Upper lobe of right lung (tissue), 1 donor: ENCODE measurements around the gene DPYSL4. TPM values are rescaled to one million over a fixed set of nuclear protein-coding genes. Genes with fewer than 3 reads are reported as not detected.

Experiments
- ATAC-seq: fragments of 200-7000 bp; cut with Tn5 transposase; one replicate; pipeline ENCODE4 v1.9.1; 2020; ENCODE audit warnings: mild to moderate bottlenecking, moderate library complexity
- DNase-seq: peaks from one replicate; pipeline ENCODE4 v3.0.0-alpha.2; 2020
- H3K27ac ChIP-seq: fragments of 200-600 bp; one replicate; pipeline ENCODE4 v1.8.0; 2022
- H3K27me3 ChIP-seq: fragments of 200-600 bp; one replicate; pipeline ENCODE4 v1.8.0; 2022; ENCODE audit warnings: mild to moderate bottlenecking
- H3K36me3 ChIP-seq: fragments of 200-600 bp; one replicate; pipeline ENCODE4 v1.8.0; 2022
- H3K4me1 ChIP-seq: fragments of 200-600 bp; one replicate; pipeline ENCODE4 v1.8.0; 2022
- H3K4me3 ChIP-seq: fragments of 200-600 bp; one replicate; pipeline ENCODE4 v1.8.0; 2022; ENCODE audit warnings: mild to moderate bottlenecking
- H3K9me3 ChIP-seq: fragments of 200-600 bp; one replicate; pipeline ENCODE4 v1.8.0; 2022
- CTCF ChIP-seq: fragments of 200-600 bp; IDR thresholded peaks from one replicate; pipeline ENCODE4 v1.8.0; 2022; ENCODE audit warnings: antibody characterized with exemption
- intact Hi-C: fragments of 100-400 bp; cut with DNase I; formaldehyde crosslinking; loops from one replicate; pipeline ENCODE4 v1.11.0; 2022
- total RNA-seq: library from RNA; stranded (reverse); fragmentation: NEBNext Ultra II Directional; extraction: Animal tissue kit (Norgen Biotek cat#: 25700); gene quantifications from one replicate; pipeline ENCODE4 v1.2.1, GENCODE V29; 2021
- donor health status: DM: no; HTN: yes; CAD: no; lungs with severe emphysema.

The DPYSL4 gene
- total RNA-seq, 1 donor from 2014 or later = 1.7 TPM

- H3K4me1 ChIP-seq = no peaks in the 10 kb centered on the region
These were observed 46.4 kb upstream of the DPYSL4 start for GRCh38 chr10:132140167-132140925.

GRCh38 chr10:132141076-132141475 lies 45.7 kb upstream of the DPYSL4 start:
- H3K27me3 ChIP-seq = peaks cover 22% of the 10 kb centered on the region
- no peaks in the 10 kb centered on the region for H3K9me3 ChIP-seq
- H3K27ac ChIP-seq = no peak overlapping the region
- no peaks in the 10 kb centered on the region for H3K4me1 ChIP-seq
- TF ChIP-seq CTCF = no peak
- H3K4me3 ChIP-seq = no peak overlapping the region
- ATAC-seq (no peak), DNase-seq (peak; percentile 46)
- no peaks in the 10 kb centered on the region for H3K36me3 ChIP-seq
- intact Hi-C loops = no loop called here

More at GRCh38 chr10:132140167-132140925, 46.4 kb upstream of the DPYSL4 start:
- intact Hi-C loops = no loop called here
- ATAC-seq = no peak
- no peaks in the 10 kb centered on the region for H3K9me3 ChIP-seq
- H3K4me3 ChIP-seq = no peak overlapping the region
- H3K27ac ChIP-seq = no peak overlapping the region
- no peak for TF ChIP-seq CTCF
- H3K27me3 ChIP-seq = peaks cover 22% of the 10 kb centered on the region
- no peaks in the 10 kb centered on the region for H3K36me3 ChIP-seq
- DNase-seq = peak; percentile 57

GRCh38 chr10:132141526-132142395 lies 45.0 kb upstream of the DPYSL4 start:
- intact Hi-C loops = no loop called here
- TF ChIP-seq CTCF = no peak
- H3K27me3 ChIP-seq = peaks cover 22% of the 10 kb centered on the region
- no peak for ATAC-seq
- H3K27ac ChIP-seq = no peak overlapping the region
- H3K9me3 ChIP-seq = no peaks in the 10 kb centered on the region
- H3K4me3 ChIP-seq = no peak overlapping the region
- peak; percentile 59 for DNase-seq
- no peaks in the 10 kb centered on the region for H3K36me3 ChIP-seq
- no peaks in the 10 kb centered on the region for H3K4me1 ChIP-seq

GRCh38 chr10:132142396-132143161 lies 44.2 kb upstream of the DPYSL4 start:
- Histone ChIP-seq H3K27me3 (peaks cover 22% of the 10 kb centered on the region), H3K4me3 (no peak overlapping the region), H3K4me1 (no peaks in the 10 kb centered on the region), H3K36me3 (no peaks in the 10 kb centered on the region), H3K9me3 (no peaks in the 10 kb centered on the region), H3K27ac (no peak overlapping the region)
- intact Hi-C loops = no loop called here
- DNase-seq (peak; percentile 76), ATAC-seq (peak; percentile 73)
- TF ChIP-seq CTCF = peak; percentile 83

- intact Hi-C loops = no loop called here
- H3K9me3 ChIP-seq = no peaks in the 10 kb centered on the region
- H3K27ac ChIP-seq = no peak overlapping the region
- no peak for DNase-seq
- H3K4me3 ChIP-seq = no peak overlapping the region
- no peak for TF ChIP-seq CTCF
- no peaks in the 10 kb centered on the region for H3K36me3 ChIP-seq
- peaks cover 22% of the 10 kb centered on the region for H3K27me3 ChIP-seq
- H3K4me1 ChIP-seq = no peaks in the 10 kb centered on the region
- ATAC-seq = no peak
These were observed 43.6 kb upstream of the DPYSL4 start for GRCh38 chr10:132143162-132143561.
